GM18861 (cell line): ENCODE measurements around the gene TP53I13.

Source experiments
- ATAC-seq: cut with Tn5 transposase; IDR thresholded peaks from one replicate; pipeline ENCODE4 v1.9.1; 2021; ENCODE audit not compliant: unreplicated experiment

TP53I13 gene

DNA sequence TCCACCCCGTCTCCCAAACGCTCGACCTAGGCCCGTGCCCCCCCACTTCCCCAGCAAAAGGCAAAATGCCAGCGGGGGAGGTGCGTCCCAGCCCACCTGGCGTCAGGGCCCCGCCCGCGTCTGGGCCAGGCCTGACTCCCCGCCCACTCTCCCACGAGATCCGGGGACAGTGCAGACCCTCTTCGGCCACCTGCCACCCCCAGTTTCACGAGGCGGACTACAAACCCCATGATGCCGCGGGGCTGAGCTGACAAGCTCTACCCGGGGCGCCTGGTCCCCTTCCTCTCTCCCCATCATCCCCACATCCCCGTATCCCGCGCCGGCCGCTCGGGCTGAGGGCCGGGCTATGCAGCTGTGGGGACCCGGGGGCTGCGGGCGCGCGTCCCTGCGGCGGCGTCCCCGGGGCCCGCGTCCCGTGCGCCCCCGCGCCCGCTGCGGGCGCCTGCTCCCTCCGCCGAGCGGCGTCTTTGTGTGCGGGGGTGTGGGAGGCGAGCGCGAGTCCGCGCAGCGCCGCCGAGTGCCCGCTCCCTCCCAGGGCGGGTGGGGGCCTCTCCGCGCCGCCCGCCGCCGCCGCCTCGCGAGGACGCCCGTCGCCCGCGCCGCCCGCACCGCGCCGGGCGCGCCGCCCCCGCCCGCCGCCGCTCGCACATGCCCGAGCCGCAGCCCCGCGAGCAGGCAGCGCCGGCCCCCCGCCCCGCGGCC is 24.5 kb downstream of the TP53I13 start, which contains the start of gene ANKRD13B:
ANKRD13B (plus strand) TSS at position 283 of the 702 bp plus-strand sequence. CDS start 490 bp downstream, outside the sequence.
- ATAC-seq, result no peak

DNA sequence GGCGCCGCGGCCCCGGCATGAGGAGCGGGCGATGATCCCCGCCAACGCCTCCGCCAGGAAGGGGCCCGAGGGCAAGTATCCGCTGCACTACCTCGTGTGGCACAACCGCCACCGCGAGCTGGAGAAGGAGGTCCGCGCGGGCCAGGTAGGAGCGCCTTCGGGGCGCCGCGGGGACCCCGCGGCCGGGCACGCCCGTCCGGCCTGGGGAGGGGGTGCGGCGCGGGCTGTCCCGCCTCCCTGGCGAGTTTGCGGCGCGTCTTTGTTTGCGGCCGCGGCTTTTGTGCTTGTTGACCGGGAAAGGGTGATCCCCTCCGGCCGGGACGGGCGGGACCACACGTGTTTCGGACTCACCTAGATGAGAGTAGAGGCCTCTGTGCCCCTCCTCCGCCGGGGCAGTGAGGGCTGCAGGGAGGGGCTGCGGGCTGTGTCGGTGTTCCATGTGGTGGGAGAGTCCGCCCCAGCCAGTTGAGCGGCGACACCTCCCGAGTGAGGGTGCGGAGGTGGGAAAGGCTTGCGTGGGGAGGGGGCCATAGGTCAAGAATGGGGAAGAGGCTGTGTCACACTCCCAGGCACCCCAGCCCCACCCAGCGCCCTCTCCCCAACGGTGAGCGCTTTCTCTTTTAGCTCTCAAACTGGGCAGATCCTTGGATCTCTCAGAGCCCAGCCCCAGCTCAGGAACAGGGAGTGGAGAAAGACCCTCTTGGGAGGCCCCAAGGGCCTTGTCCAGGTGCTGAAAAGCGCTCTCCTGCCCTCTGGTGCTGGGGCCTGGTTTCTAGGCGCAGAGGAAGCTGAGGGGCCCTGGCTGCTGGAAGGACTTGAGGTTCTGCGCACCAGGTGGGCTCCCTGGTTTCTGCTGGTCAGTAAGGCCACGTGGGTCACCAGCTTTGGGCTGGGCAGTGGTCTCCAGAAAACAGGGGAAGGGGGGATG is 25.4 kb downstream of the TP53I13 start:
- ATAC-seq, result no peak

DNA sequence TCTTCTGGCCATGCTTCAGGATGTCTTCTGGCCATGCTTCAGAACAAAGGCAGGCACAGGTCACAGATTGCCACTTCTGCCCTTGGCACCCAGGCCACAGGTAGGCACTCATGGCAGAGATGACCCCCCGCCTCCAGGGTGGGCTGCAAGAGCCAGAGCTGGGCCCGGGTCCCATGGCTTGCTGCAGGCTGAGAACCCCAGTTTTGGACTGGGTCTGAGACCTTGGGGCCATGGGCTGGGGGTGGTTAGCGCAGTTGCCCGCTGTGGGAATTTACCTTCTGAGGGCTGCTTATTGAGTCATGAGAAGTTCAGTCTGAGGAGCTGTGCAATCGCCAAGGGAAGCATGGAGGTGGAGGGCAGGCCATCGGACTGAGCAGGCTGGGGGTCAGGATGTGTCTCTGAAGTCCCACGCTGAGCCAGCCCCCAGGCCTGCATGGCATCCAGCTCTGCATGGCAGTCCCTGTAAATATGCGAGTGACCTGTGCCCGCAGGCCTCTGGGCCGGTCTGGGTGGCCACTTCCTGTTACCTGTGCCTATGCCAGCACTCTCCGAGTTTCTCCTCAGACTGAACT is 26.1 kb downstream of the TP53I13 start:
- no peak for ATAC-seq

GRCh38 chr17:29595107-29595942 is 26.8 kb downstream of the TP53I13 start:
- no peak for ATAC-seq

- ATAC-seq, result no peak
Measured at GRCh38 chr17:29595943-29596774, 27.7 kb downstream of the TP53I13 start.

- ATAC-seq, result no peak
Measured at GRCh38 chr17:29596811-29597210, 28.3 kb downstream of the TP53I13 start.

DNA sequence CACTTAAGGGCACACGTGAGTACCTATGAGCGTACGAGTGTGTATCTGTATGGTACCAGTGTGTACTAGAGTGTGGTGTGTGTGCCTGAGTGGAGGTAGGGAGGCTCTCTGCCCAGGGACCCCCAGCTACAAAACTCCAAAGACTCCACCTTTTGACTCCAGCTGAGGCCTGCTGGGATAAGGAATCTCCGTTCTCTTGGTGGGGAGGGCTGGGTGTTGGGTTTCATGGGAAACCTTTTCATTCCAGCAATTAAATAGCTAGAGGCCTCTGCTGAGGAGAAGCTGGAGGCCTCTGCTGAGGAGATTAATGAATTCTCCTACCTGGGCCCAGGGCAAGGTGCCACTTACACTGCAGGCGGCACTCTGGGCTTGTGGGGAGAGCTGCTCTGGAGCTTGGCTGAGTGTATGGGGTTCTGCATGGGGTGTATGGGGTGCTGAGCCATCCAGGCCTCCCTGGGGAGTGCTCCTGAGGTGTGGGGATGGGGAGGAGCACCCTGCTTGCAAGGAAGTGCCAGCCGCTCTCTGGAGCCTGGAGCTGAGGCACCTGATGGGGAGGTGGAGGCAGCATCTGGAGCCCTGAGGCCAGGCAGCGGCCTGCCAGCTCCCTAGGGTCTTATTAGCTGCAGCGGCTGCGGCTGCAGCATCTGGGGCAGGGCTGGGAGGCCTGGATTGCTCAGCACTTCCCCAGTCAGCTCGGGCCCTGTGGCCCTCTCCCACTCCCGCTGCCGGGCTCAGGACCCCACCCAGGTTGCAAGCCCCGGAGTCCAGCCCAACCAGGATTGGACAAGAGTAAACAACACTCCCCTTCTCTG is 29.1 kb downstream of the TP53I13 start:
- ATAC-seq, result no peak

DNA sequence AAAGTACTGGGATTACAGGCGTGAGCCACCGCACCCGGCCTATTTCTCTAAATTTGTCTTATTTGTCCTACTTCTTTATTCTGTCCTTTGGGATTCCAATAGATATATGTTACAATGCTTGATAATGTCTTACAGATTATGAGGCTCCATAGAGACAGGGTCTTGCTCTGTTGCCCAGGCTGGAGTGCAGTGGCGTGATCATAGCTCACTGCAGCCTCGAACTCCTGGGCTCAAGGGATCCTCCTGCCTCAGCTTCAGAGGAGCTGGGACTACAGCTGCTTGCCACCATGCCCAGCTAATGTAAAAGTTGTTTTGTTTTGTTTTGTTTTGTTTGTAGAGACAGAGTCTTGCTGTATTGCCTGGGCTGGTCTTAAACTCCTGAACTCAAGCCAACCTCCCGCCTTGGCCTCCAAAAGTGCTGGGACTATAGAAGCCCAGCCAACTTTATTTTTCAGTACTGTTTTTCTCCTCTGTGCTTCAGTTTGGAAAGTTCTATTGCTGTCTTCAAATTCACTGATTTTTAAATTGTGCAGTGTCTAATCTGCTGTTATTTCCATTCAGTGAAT is 34.7 kb downstream of the TP53I13 start:
- ATAC-seq, result no peak

- no peak for ATAC-seq
Measured at GRCh38 chr17:29607557-29608195, 39.2 kb downstream of the TP53I13 start.

- no peak for ATAC-seq
Measured at GRCh38 chr17:29608986-29609385, 40.5 kb downstream of the TP53I13 start.

- no peak for ATAC-seq
Measured at GRCh38 chr17:29610395-29610794, 41.9 kb downstream of the TP53I13 start.

- ATAC-seq, result no peak
Measured at GRCh38 chr17:29611351-29612093, 43.0 kb downstream of the TP53I13 start.

DNA sequence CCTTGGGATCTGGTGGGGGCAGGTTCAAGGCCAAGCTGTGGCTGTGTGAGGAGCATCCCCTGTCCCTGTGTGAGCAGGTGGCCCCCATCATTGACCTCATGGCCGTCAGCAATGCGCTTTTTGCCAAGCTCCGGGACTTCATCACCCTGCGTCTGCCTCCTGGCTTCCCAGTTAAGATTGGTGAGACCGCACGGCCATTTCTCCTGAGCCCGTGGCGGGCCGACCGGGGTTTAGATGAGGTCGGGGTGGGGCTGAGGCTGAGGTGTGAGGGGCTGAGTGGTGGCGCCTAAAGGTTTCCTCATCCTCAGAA is 43.5 kb downstream of the TP53I13 start:
- no peak for ATAC-seq

GRCh38 chr17:29612404-29613280 is 44.1 kb downstream of the TP53I13 start:
- no peak for ATAC-seq

DNA sequence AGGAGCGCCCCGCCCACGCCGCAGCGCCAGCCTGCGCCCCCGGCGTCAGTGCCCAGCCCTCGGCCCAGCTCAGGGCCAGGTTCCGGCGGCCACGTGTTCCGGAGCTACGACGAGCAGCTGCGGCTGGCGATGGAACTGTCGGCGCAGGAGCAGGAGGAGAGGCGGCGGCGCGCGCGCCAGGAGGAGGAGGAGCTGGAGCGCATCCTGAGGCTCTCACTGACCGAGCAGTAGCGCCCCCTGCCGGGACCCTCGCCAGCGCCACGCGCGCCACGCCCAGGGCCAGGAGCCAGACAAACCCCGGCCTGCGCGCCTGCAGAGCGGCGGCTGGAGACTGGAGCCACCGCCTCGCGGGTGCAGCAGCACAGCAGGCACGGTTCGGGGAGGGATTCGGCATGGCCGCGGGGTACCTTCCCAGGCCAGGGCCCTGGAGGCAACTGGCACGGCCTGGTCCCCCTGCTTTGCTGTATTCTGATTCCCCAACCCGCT is 44.9 kb downstream of the TP53I13 start:
- no peak for ATAC-seq

- no peak for ATAC-seq
Measured at GRCh38 chr17:29613856-29614255, 45.4 kb downstream of the TP53I13 start.
